Right lobe of liver (tissue), 6 donors: ENCODE results near the gene CFHR1. TPM values are rescaled to one million over a fixed set of nuclear protein-coding genes. Genes with fewer than 3 reads are reported as not detected.
"Not testable (repeated sequence)": the region's sequence is repeated elsewhere in the genome, so short reads cannot be mapped to it uniquely, and the experiment has no call there.

Experiments used
- ATAC-seq, 4 donors: fragments of 200-7000 bp; cut with Tn5 transposase; one replicate each; pipeline ENCODE4 v1.9.1; 2020; ENCODE audit warnings: mild to moderate bottlenecking in 4 of 4, moderate library complexity in 4 of 4
- DNase-seq, 3 donors: peaks; one replicate each; pipeline ENCODE4 v3.0.0-alpha.2; 2020
- H3K27ac ChIP-seq, 3 donors: fragments of 200-600 bp; one replicate each; pipeline ENCODE4 v1.8.0; 2022
- H3K27me3 ChIP-seq, 2 donors: fragments of 200-600 bp; one replicate each; pipeline ENCODE4 v1.8.0; 2022
- H3K36me3 ChIP-seq, 4 donors: fragments of 200-600 bp; sonication (generic) in 1 of 4; one replicate each; pipeline versions ENCODE4 v1.5.1 to v1.8.0; 2017 to 2022; ENCODE audit warnings: control low read depth in 1 of 4
- H3K4me1 ChIP-seq, 4 donors: fragments of 200-600 bp; sonication (generic) in 1 of 4; one replicate each; pipeline versions ENCODE4 v1.5.1 to v1.8.0; 2017 to 2022; ENCODE audit warnings: control low read depth in 1 of 4
- H3K4me3 ChIP-seq, 3 donors: fragments of 200-600 bp; one replicate each; pipeline ENCODE4 v1.8.0; 2022
- H3K9me3 ChIP-seq, 4 donors: fragments of 200-600 bp; sonication (generic) in 1 of 4; one replicate each; pipeline versions ENCODE4 v1.5.1 to v1.8.0; 2017 to 2022; ENCODE audit warnings: control low read depth in 1 of 4
- POLR2A ChIP-seq: fragments of 450-650 bp; IDR thresholded peaks from one replicate; pipeline ENCODE4 v1.6.1; 2017; ENCODE audit warnings: antibody characterized with exemption, mild to moderate bottlenecking
- WGBS: methylation state at CpG from one replicate; pipeline ENCODE4 v1.1.6; 2018; ENCODE audit warnings: low coverage, low lambda C conversion rate; ENCODE audit not compliant: insufficient coverage; ENCODE audit errors: missing lambda C conversion rate; 5-methylcytosine and 5-hydroxymethylcytosine counted together
- intact Hi-C, 2 donors: fragments of 100-400 bp; cut with DNase I; formaldehyde crosslinking; loops; one replicate each; pipeline versions ENCODE4 v1.11.2 to v1.14.1; 2022
- long read RNA-seq: library from polyadenylated mRNA; unstranded; transcript quantifications from one replicate; pipeline ENCODE4 v2.0.0, GENCODE V29; 2019
- total RNA-seq, 6 experiments: library from RNA; depleted of rRNA in 2 of 6; stranded (reverse); fragments of >200 nt in 2 of 6; fragmentation: NEBNext Ultra II Directional in 3 of 6; extraction: Animal tissue kit (Norgen Biotek cat#: 25700) in 3 of 6; gene quantifications; one replicate each; pipeline versions ENCODE4 v1.1.0 to v1.2.4, GENCODE V29; 2016 to 2023
- TF ChIP-seq, protein P1 (sequence below), 4 donors: fragments of 200-600 bp in 3 of 4; fragments of 450-650 bp in 1 of 4; IDR thresholded peaks; one replicate each; pipeline versions ENCODE4 v1.5.1 to v1.8.0; 2016 to 2022; ENCODE audit warnings: antibody characterized with exemption in 4 of 4, mild to moderate bottlenecking in 2 of 4
- donor health status: DM: no; HTN: yes; CAD: no.
- donor health status: DM: no; HTN: no; CAD: no.
- donor health status: DM: no; HTN: no; CAD: no.
- donor health status: DM: no; HTN: yes; CAD: no.
- donor health status: DM: no; HTN: yes; CAD: no.

The CFHR1 gene
- total RNA-seq, result 1,000 to 10,000 TPM in 2 of 6 experiments, 100 to 1,000 TPM in 4; 490 to 1,248 (median 629) TPM
- long read RNA-seq, transcript CFHR1-201 (6 exons, 1,271 nt), result major isoform, 290 of 327 reads
- long read RNA-seq, partial matches to known transcripts, result 24 of 327 reads
- long read RNA-seq, other reads (novel, unspliced or antisense), result 13 of 327 reads

GRCh38 chr1:196819531-196819930 lies at the start of gene CFHR1:
TSS of gene CFHR1 (plus strand) at chr1:196819731. CDS start at chr1:196819845, 114 bp downstream.
- intact Hi-C loops, DNase-seq, H3K36me3 ChIP-seq, H3K9me3 ChIP-seq, H3K27me3 ChIP-seq: not testable (repeated sequence)
- Histone ChIP-seq H3K4me1 (peaks cover 0 to 12% (median 3%) of the 10 kb centered on the region in 4 donors), H3K4me3 (peak within 1 kb of the TSS; percentile 16 to 57 (median 57)), H3K27ac (peak within 1 kb of the TSS in 2 of 3 donors; percentile 76 to 80)
- ATAC-seq, result peak; percentile 63 to 78 (median 71)
- WGBS, result no CpG with 5 or more reads among the region's 1 CpG

DNA sequence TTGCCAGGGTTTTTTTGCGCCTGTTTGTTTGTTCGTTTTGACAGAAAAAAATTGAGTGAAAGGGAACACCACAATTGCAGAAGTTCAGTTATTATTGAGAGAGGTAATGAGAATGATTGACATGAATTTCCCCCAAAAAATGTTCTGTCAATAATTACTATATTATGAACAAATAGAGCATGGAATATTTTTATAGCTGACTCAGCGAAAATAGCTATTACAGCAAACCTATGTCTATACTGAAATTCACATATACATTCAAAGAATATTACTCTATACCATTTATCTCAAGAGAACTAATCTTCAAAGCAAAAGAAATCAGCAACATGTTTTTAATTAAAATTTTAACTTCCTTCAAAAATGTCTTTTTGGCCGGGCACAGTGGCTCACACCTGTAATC lies 49.7 kb upstream of the CFHR1 start:
- peaks cover 0 to 42% (median 3%) of the 10 kb centered on the region in 4 donors for H3K4me1 ChIP-seq
- ATAC-seq, result not testable (repeated sequence)
- 55% methylated on average over 4 of the region's 4 CpGs for WGBS

GRCh38 chr1:196773713-196774112 lies 45.8 kb upstream of the CFHR1 start:
- Histone ChIP-seq H3K4me3 (peak overlapping the region in 2 of 3 donors; percentile 47 to 50), H3K27ac (peak overlapping the region; percentile 33 to 87 (median 84)), H3K27me3 (no peaks in the 10 kb centered on the region), H3K36me3 (no peaks in the 10 kb centered on the region), H3K9me3 (no peaks in the 10 kb centered on the region), H3K4me1 (peaks cover 0 to 26% (median 3%) of the 10 kb centered on the region in 4 donors)
- DNase-seq (no peak), ATAC-seq (peak; percentile 47 to 67 (median 60))
- TF ChIP-seq, protein P1, sequence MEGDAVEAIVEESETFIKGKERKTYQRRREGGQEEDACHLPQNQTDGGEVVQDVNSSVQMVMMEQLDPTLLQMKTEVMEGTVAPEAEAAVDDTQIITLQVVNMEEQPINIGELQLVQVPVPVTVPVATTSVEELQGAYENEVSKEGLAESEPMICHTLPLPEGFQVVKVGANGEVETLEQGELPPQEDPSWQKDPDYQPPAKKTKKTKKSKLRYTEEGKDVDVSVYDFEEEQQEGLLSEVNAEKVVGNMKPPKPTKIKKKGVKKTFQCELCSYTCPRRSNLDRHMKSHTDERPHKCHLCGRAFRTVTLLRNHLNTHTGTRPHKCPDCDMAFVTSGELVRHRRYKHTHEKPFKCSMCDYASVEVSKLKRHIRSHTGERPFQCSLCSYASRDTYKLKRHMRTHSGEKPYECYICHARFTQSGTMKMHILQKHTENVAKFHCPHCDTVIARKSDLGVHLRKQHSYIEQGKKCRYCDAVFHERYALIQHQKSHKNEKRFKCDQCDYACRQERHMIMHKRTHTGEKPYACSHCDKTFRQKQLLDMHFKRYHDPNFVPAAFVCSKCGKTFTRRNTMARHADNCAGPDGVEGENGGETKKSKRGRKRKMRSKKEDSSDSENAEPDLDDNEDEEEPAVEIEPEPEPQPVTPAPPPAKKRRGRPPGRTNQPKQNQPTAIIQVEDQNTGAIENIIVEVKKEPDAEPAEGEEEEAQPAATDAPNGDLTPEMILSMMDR (IDR thresholded peaks at IDR 0.05), result no peak
- TF ChIP-seq POLR2A, result no peak
- WGBS, result 33% methylated on average over 1 of the region's 1 CpG
- intact Hi-C loops, result no loop called here

More for the DNA sequence above, 49.7 kb upstream of the CFHR1 start:
- H3K36me3 ChIP-seq, intact Hi-C loops, H3K9me3 ChIP-seq, H3K4me3 ChIP-seq, DNase-seq, H3K27me3 ChIP-seq: not testable (repeated sequence)
- H3K27ac ChIP-seq, result peak overlapping the region in 1 of 3 donors; percentile 25

DNA sequence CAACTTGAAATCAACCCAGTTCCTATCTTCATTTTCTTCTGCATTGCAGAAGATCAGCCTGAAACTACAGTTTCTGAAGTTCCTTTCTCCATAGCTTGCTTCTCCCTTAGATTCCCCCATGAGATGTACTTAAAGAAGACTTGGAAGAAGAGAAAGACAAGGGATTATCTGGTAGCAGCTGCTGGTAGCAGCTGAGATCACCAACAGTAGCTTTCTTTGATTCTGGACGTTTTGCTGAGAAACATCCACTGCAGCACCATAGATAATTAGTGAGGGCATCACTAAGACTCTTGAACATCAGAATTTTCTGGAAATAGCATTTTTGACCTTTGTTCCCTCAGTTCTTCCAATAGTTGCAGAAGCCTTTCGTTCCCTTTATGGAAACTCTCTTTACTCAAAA lies 45.4 kb upstream of the CFHR1 start:
- intact Hi-C loops, result no loop called here
- TF ChIP-seq, protein P1 (IDR thresholded peaks at IDR 0.05), result no peak
- TF ChIP-seq POLR2A, result no peak
- DNase-seq (no peak), ATAC-seq (peak; percentile 5 to 47 (median 30))
- Histone ChIP-seq H3K4me3 (peak overlapping the region in 2 of 3 donors; percentile 47 to 50), H3K4me1 (peaks cover 0 to 30% (median 3%) of the 10 kb centered on the region in 4 donors), H3K36me3 (no peaks in the 10 kb centered on the region), H3K27me3 (no peaks in the 10 kb centered on the region), H3K27ac (peak overlapping the region; percentile 33 to 87 (median 84)), H3K9me3 (no peaks in the 10 kb centered on the region)
- 15% methylated on average over 2 of the region's 2 CpGs for WGBS

DNA sequence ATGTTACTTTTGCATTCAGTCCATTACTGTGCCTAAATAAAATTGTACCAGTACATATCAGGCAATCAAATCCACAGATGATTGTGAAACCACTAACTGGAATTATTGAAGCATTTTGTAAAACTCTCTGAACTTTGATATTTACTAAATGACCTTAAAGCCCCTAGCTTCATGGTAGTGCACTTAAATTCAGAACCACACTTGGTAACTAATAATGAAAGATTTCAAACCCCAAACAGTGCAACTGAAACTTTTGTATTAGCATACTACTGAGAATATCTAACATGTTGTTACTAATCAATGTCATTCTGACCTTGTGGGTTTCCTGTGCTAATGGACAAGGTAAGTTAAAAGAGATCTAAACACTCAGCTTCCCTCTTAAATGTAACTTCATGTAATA lies 44.9 kb upstream of the CFHR1 start, which contains the start of gene CFHR3:
Gene CFHR3 (plus strand): TSS at position 238 of the 400 bp plus-strand sequence. CDS start 47 bp downstream, at position 285.
- intact Hi-C loops, result no loop called here
- ATAC-seq, result peak; percentile 65 to 77 (median 74)

More for the DNA sequence above, 44.9 kb upstream of the CFHR1 start, which contains the start of gene CFHR3:
- no peak for TF ChIP-seq POLR2A
- TF ChIP-seq, protein P1 (IDR thresholded peaks at IDR 0.05), result no peak
- Histone ChIP-seq H3K4me3 (peak within 1 kb of the TSS; percentile 16 to 50 (median 47)), H3K27me3 (no peaks in the 10 kb centered on the region), H3K9me3 (no peaks in the 10 kb centered on the region), H3K36me3 (no peaks in the 10 kb centered on the region), H3K27ac (peak within 1 kb of the TSS; percentile 51 to 87 (median 84)), H3K4me1 (peaks cover 0 to 27% (median 3%) of the 10 kb centered on the region in 4 donors)
- no peak for DNase-seq
